HCEC 1CT (cell line): ENCODE data around the gene PMIS2.

Experiments used
- DNase-seq: peaks from one replicate; pipeline ENCODE4 v3.0.0-alpha.2; 2017

PMIS2 gene

GRCh38 chr19:35585848-35586247 is at the start of gene PMIS2:
Gene PMIS2 (plus strand): TSS chr19:35586173. CDS start chr19:35586260, 87 bp downstream.
- no peak for DNase-seq

GRCh38 chr19:35539314-35539713 is 46.7 kb upstream of the PMIS2 start:
- no peak for DNase-seq

GRCh38 chr19:35539850-35540249 is 46.1 kb upstream of the PMIS2 start:
- no peak for DNase-seq

- DNase-seq = no peak
Measured at GRCh38 chr19:35540356-35540927, 45.5 kb upstream of the PMIS2 start.

- no peak for DNase-seq
Measured at GRCh38 chr19:35542209-35542608, 43.8 kb upstream of the PMIS2 start.

- DNase-seq = no peak
Measured at GRCh38 chr19:35543280-35544109, 42.5 kb upstream of the PMIS2 start.

GRCh38 chr19:35544110-35544802 is 41.7 kb upstream of the PMIS2 start:
- DNase-seq = no peak

GRCh38 chr19:35545001-35545854 is 40.7 kb upstream of the PMIS2 start, which contains the start of gene TMEM147:
Gene TMEM147 (plus strand): TSS chr19:35545626. CDS start chr19:35545740, 114 bp downstream.
- peak; percentile 90 for DNase-seq

GRCh38 chr19:35545855-35546381 is 40.1 kb upstream of the PMIS2 start:
- no peak for DNase-seq

- DNase-seq = no peak
Measured at GRCh38 chr19:35546532-35546931, 39.4 kb upstream of the PMIS2 start.

- DNase-seq = peak; percentile 52
Measured at GRCh38 chr19:35549174-35549788, 36.7 kb upstream of the PMIS2 start.

GRCh38 chr19:35549879-35550523 is 36.0 kb upstream of the PMIS2 start:
- no peak for DNase-seq

GRCh38 chr19:35551091-35551810 is 34.7 kb upstream of the PMIS2 start:
- no peak for DNase-seq

GRCh38 chr19:35552534-35553384 is 33.2 kb upstream of the PMIS2 start:
- no peak for DNase-seq

- no peak for DNase-seq
Measured at GRCh38 chr19:35553385-35554000, 32.5 kb upstream of the PMIS2 start.

GRCh38 chr19:35554076-35554475 is 31.9 kb upstream of the PMIS2 start:
- no peak for DNase-seq

GRCh38 chr19:35555301-35556005 is 30.5 kb upstream of the PMIS2 start:
- peak; percentile 11 for DNase-seq

GRCh38 chr19:35556025-35556590 is 29.9 kb upstream of the PMIS2 start:
- DNase-seq = no peak
